Psoas muscle (tissue), 8 donors: ENCODE measurements around the gene BNC2. TPM values are rescaled to one million over a fixed set of nuclear protein-coding genes. Genes with fewer than 3 reads are reported as not detected.

Experiments
- ATAC-seq, 4 donors: fragments of 200-7000 bp; cut with Tn5 transposase; one replicate each; pipeline ENCODE4 v1.9.1; 2020; ENCODE audit warnings: moderate library complexity in 3 of 4, mild to moderate bottlenecking in 2 of 4
- DNase-seq, 2 donors: peaks; one replicate each; pipeline ENCODE4 v3.0.0-alpha.2; 2020
- H3K27ac ChIP-seq: fragments of 200-600 bp; one replicate; pipeline ENCODE4 v1.8.0; 2022
- H3K27me3 ChIP-seq, 3 donors: fragments of 200-600 bp in 1 of 3; one replicate each; pipeline versions ENCODE4 v1.6.1 to v1.8.0; 2013 to 2022; ENCODE audit warnings: low read length in 2 of 3, mild to moderate bottlenecking in 2 of 3, moderate library complexity in 1 of 3; ENCODE audit not compliant: insufficient read depth in 3 of 3
- H3K36me3 ChIP-seq, 2 donors: fragments of 200-600 bp in 1 of 2; one replicate each; pipeline versions ENCODE4 v1.6.1 to v1.8.0; 2013 to 2022; ENCODE audit warnings: low read depth in 1 of 2, mild to moderate bottlenecking in 1 of 2, moderate library complexity in 1 of 2; ENCODE audit not compliant: insufficient read depth in 1 of 2
- H3K4me1 ChIP-seq: fragments of 200-600 bp; one replicate; pipeline ENCODE4 v1.8.0; 2022
- H3K4me3 ChIP-seq: fragments of 200-600 bp; one replicate; pipeline ENCODE4 v1.8.0; 2022; ENCODE audit warnings: mild to moderate bottlenecking
- H3K9me3 ChIP-seq: fragments of 200-600 bp; one replicate; pipeline ENCODE4 v1.8.0; 2022
- WGBS, 3 donors: extraction: QIAGEN DNeasy Blood & Tissue Kit; methylation state at CpG; one replicate each; pipeline versions ENCODE4 v1.1.6 to v1.1.7; 2013; 5-methylcytosine and 5-hydroxymethylcytosine counted together
- intact Hi-C, 2 donors: fragments of 100-400 bp; cut with DNase I; formaldehyde crosslinking; loops; one replicate each; pipeline versions ENCODE4 v1.11.0 to v1.14.2; 2022
- polyA plus RNA-seq, 3 donors: library from polyadenylated mRNA; stranded (reverse); fragments of 200-250 nt; gene quantifications; one replicate each; pipeline ENCODE4 v1.2.3, GENCODE V29; 2013
- total RNA-seq, 4 donors: library from RNA; stranded (reverse); fragmentation: NEBNext Ultra II Directional in 2 of 4; extraction: Animal tissue kit (Norgen Biotek cat#: 25700) in 2 of 4; gene quantifications; one replicate each; pipeline versions ENCODE4 v1.2.1 to v1.2.4, GENCODE V29; 2021 to 2023
- TF ChIP-seq, protein P1 (sequence below): fragments of 200-600 bp; IDR thresholded peaks from one replicate; pipeline ENCODE4 v1.8.0; 2022; ENCODE audit warnings: antibody characterized with exemption
- donor health status: healthy with polysubstance abuse.
- donor health status: DM: no; HTN: no; CAD: no; lungs with moderate emphysema.
- donor health status: Bipolar disorder and iron deficiency.
- donor health status: healthy.
- donor health status: DM: yes; HTN: yes; CAD: no.
- donor health status: DM: no; HTN: no; CAD: no.
- donor health status: DM: no; HTN: no; CAD: no.
- donor health status: DM: yes; HTN: yes; CAD: no.

BNC2 gene
- total and polyA plus RNA-seq, 7 donors, result 1.3 to 168 (median 44.1) TPM

- intact Hi-C loops, result no loop called here
- TF ChIP-seq, protein P1, sequence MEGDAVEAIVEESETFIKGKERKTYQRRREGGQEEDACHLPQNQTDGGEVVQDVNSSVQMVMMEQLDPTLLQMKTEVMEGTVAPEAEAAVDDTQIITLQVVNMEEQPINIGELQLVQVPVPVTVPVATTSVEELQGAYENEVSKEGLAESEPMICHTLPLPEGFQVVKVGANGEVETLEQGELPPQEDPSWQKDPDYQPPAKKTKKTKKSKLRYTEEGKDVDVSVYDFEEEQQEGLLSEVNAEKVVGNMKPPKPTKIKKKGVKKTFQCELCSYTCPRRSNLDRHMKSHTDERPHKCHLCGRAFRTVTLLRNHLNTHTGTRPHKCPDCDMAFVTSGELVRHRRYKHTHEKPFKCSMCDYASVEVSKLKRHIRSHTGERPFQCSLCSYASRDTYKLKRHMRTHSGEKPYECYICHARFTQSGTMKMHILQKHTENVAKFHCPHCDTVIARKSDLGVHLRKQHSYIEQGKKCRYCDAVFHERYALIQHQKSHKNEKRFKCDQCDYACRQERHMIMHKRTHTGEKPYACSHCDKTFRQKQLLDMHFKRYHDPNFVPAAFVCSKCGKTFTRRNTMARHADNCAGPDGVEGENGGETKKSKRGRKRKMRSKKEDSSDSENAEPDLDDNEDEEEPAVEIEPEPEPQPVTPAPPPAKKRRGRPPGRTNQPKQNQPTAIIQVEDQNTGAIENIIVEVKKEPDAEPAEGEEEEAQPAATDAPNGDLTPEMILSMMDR, result no peak
- H3K4me1 ChIP-seq, result no peaks in the 10 kb centered on the region
- no peaks in the 10 kb centered on the region for H3K27me3 ChIP-seq
- H3K4me3 ChIP-seq, result no peak overlapping the region
- 78 to 86% (median 86%) methylated on average over 3 of the region's 3 CpGs for WGBS, 3 donors
- ATAC-seq (no peak), DNase-seq (no peak)
- no peaks in the 10 kb centered on the region for H3K36me3 ChIP-seq
- no peaks in the 10 kb centered on the region for H3K9me3 ChIP-seq
- no peak overlapping the region for H3K27ac ChIP-seq
These were observed 395.2 kb downstream of the BNC2 start for GRCh38 chr9:16475257-16475656.

DNA sequence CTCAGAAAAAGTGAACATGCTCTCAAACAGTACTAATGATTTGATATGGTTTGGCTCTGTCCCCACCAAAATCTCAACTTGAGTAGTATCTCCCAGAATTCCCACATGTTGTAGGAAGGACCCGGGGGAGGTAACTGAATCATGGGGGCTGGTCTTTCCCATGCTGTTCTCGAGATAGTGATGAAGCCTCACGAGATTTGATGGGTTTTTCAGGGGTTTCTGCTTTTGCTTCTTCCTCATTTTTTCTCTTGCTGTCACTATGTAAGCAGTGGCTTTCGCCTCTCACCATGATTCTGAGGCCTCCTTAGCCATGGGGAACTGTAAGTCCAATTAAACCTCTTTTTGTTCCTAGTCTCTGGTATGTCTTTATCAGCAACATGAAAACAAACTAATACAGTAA, 401.3 kb downstream of the BNC2 start:
- DNase-seq (no peak), ATAC-seq (no peak)
- H3K4me3 ChIP-seq, result no peak overlapping the region
- H3K27me3 ChIP-seq, result no peaks in the 10 kb centered on the region
- no peaks in the 10 kb centered on the region for H3K9me3 ChIP-seq
- TF ChIP-seq, protein P1, result no peak
- H3K4me1 ChIP-seq, result no peaks in the 10 kb centered on the region
- 67 to 70% (median 69%) methylated on average over 4 of the region's 4 CpGs for WGBS, 3 donors
- intact Hi-C loops, result no loop called here
- H3K27ac ChIP-seq, result no peak overlapping the region
- no peaks in the 10 kb centered on the region for H3K36me3 ChIP-seq

GRCh38 chr9:16461851-16462250, 408.6 kb downstream of the BNC2 start:
- ATAC-seq (no peak), DNase-seq (no peak)
- no peaks in the 10 kb centered on the region for H3K27me3 ChIP-seq
- intact Hi-C loops, result no loop called here
- peaks cover 13% of the 10 kb centered on the region for H3K4me1 ChIP-seq
- TF ChIP-seq, protein P1, result no peak
- no peak overlapping the region for H3K27ac ChIP-seq
- H3K36me3 ChIP-seq, result no peaks in the 10 kb centered on the region
- 51 to 70% (median 61%) methylated on average over 2 of the region's 2 CpGs for WGBS, 3 donors
- no peak overlapping the region for H3K4me3 ChIP-seq
- H3K9me3 ChIP-seq, result no peaks in the 10 kb centered on the region

DNA sequence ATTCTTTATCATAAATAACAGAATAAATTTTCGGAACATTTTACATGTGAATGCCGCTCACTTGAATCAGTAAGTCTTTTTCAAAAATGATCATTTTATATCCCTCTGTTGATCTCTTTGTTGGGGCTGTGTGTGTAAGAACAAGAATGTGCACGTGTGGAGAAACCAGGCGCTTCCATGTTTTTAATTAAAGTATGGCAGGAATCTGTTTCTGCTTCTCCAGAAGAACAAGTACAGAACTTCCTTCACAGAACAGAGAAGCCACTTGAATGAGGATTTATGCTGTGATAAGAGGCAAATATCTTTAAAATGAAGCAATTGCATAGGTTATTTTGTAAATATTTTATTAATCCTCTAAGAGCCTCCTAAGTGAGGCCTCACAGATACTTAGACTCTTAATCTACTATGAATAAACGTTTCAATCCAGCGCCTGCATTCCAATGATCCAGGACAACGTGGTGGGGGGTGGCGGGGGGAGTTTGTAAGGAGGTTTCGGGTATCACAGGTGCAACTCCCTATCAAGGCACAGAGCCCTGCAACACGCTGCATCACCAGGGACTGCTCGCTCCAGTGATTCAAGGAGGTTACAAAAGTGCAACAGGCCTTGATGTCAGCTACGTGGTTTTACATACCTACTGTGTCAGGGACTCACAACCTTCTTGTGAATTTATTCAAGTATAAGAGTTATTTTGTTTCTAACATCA, 409.2 kb downstream of the BNC2 start:
- H3K4me1 ChIP-seq, result peaks cover 13% of the 10 kb centered on the region
- no peak overlapping the region for H3K4me3 ChIP-seq
- H3K27ac ChIP-seq, result no peak overlapping the region
- no peaks in the 10 kb centered on the region for H3K27me3 ChIP-seq
- TF ChIP-seq, protein P1, result no peak
- ATAC-seq, result peak in 1 of 4 donors; percentile 48
- no peaks in the 10 kb centered on the region for H3K36me3 ChIP-seq
- no peak for DNase-seq
- H3K9me3 ChIP-seq, result no peaks in the 10 kb centered on the region
- 68 to 78% (median 74%) methylated on average over 12 of the region's 12 CpGs for WGBS, 3 donors
- intact Hi-C loops, result no loop called here

DNA sequence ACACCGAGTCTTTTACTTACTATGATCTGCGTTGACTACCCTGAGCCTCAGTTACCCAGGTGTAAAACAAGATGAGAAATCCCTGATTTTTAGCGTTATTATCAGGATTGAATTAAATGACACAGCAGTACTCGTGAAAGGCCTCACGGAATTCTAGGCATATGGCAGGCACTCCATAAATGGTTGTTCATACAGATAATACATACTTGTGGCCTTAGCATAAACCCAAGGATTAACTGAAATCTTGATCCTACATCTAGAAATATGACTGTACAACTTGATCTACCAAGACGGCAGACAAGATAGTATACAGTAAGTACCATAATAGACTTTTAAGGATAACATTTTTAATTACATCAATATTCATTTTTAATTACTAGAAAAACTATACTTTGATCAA, 409.8 kb downstream of the BNC2 start:
- 93 to 97% (median 95%) methylated on average over 6 of the region's 6 CpGs for WGBS, 3 donors
- peaks cover 13% of the 10 kb centered on the region for H3K4me1 ChIP-seq
- TF ChIP-seq, protein P1, result no peak
- no peak for ATAC-seq
- H3K9me3 ChIP-seq, result no peaks in the 10 kb centered on the region
- H3K27ac ChIP-seq, result no peak overlapping the region
- intact Hi-C loops, result no loop called here
- no peak for DNase-seq
- H3K36me3 ChIP-seq, result no peaks in the 10 kb centered on the region
- no peaks in the 10 kb centered on the region for H3K27me3 ChIP-seq
- no peak overlapping the region for H3K4me3 ChIP-seq
